SIG-M5 (cell line): ENCODE measurements around the gene CHCHD6.

Experiments used
- DNase-seq: peaks from one replicate; lab custom pipeline; 2025; lab: John Stamatoyannopoulos, UW

Gene CHCHD6

GRCh38 chr3:126939733-126940132, 235.7 kb downstream of the CHCHD6 start:
- DNase-seq = no peak

GRCh38 chr3:126941721-126942270, 237.8 kb downstream of the CHCHD6 start:
- DNase-seq = no peak

- DNase-seq = no peak
These were observed 240.3 kb downstream of the CHCHD6 start for GRCh38 chr3:126944089-126944965.

GRCh38 chr3:126945171-126945721, 241.2 kb downstream of the CHCHD6 start:
- no peak for DNase-seq

- DNase-seq = no peak
These were observed 241.9 kb downstream of the CHCHD6 start for GRCh38 chr3:126945891-126946290.

- no peak for DNase-seq
These were observed 242.4 kb downstream of the CHCHD6 start for GRCh38 chr3:126946405-126946804.

- DNase-seq = no peak
These were observed 243.4 kb downstream of the CHCHD6 start for GRCh38 chr3:126947429-126947828.

- no peak for DNase-seq
These were observed 245.0 kb downstream of the CHCHD6 start for GRCh38 chr3:126948980-126949535.

GRCh38 chr3:126951561-126951960, 247.5 kb downstream of the CHCHD6 start:
- no peak for DNase-seq

GRCh38 chr3:126952261-126952982, 248.4 kb downstream of the CHCHD6 start:
- no peak for DNase-seq

- no peak for DNase-seq
These were observed 249.1 kb downstream of the CHCHD6 start for GRCh38 chr3:126952983-126953660.

- DNase-seq = no peak
These were observed 250.3 kb downstream of the CHCHD6 start for GRCh38 chr3:126954141-126954842.

GRCh38 chr3:126955004-126955790, 251.2 kb downstream of the CHCHD6 start:
- DNase-seq = no peak

GRCh38 chr3:126956361-126956760, 252.3 kb downstream of the CHCHD6 start:
- DNase-seq = no peak

- no peak for DNase-seq
These were observed 253.0 kb downstream of the CHCHD6 start for GRCh38 chr3:126956866-126957650.

- DNase-seq = no peak
These were observed 254.0 kb downstream of the CHCHD6 start for GRCh38 chr3:126957776-126958637.

- no peak for DNase-seq
These were observed 254.6 kb downstream of the CHCHD6 start for GRCh38 chr3:126958638-126959085.
